CD14-positive monocyte (primary cell): Measurements from ENCODE around the gene TCF19. TPM values are rescaled to one million over a fixed set of nuclear protein-coding genes. Genes with fewer than 3 reads are reported as not detected.

ENCODE experiments used
- DNase-seq, 3 donors: peaks; one replicate each; pipeline ENCODE4 v3.0.0-alpha.2; 2011 to 2022
- H2AFZ ChIP-seq: 2 replicates; pipeline ENCODE4 v1.6.0; 2012; ENCODE audit warnings: mild to moderate bottlenecking, low read depth, low read length, inconsistent platforms; ENCODE audit not compliant: insufficient read depth, poor library complexity, severe bottlenecking
- H3K27ac ChIP-seq, 2 donors: 1 replicate in 1 of 2; 2 replicates in 1 of 2; pipeline ENCODE4 v1.5.1; 2012 to 2013; ENCODE audit warnings: low read length in 2 of 2, control low read depth in 1 of 2, inconsistent platforms in 1 of 2, low read depth in 1 of 2, mild to moderate bottlenecking in 1 of 2
- H3K27me3 ChIP-seq, 2 donors: one replicate each; pipeline versions ENCODE4 v1.6.0 to v1.6.1; 2011 to 2013; ENCODE audit warnings: low read length in 2 of 2; ENCODE audit not compliant: control insufficient read depth in 2 of 2, insufficient read depth in 2 of 2
- H3K36me3 ChIP-seq, 2 donors: replicated peaks in 1 of 2; 1 replicate in 1 of 2; 2 replicates in 1 of 2; pipeline versions ENCODE4 v1.5.1 to v1.6.1; 2012 to 2013; ENCODE audit warnings: low read length in 2 of 2, control low read depth in 1 of 2, inconsistent platforms in 1 of 2, mild to moderate bottlenecking in 1 of 2; ENCODE audit not compliant: insufficient read depth in 2 of 2, control insufficient read depth in 1 of 2
- H3K4me1 ChIP-seq, 2 donors: 1 replicate in 1 of 2; 2 replicates in 1 of 2; pipeline versions ENCODE4 v1.5.1 to v1.6.1; 2012 to 2013; ENCODE audit warnings: low read length in 2 of 2, control low read depth in 1 of 2, inconsistent platforms in 1 of 2, mild to moderate bottlenecking in 1 of 2, moderate library complexity in 1 of 2; ENCODE audit not compliant: insufficient read depth in 2 of 2, control insufficient read depth in 1 of 2
- H3K4me2 ChIP-seq: replicated peaks from 2 replicates; pipeline ENCODE3; 2012; ENCODE audit warnings: low read length, moderate library complexity, mild to moderate bottlenecking; ENCODE audit not compliant: poor library complexity, severe bottlenecking; ENCODE audit errors: extremely low read depth
- H3K4me3 ChIP-seq, 3 experiments: fragments of 200-600 bp in 1 of 3; sonication (generic) in 1 of 3; replicated peaks in 1 of 3; 1 replicate in 2 of 3; 2 replicates in 1 of 3; pipeline ENCODE4 v1.5.1; 2011 to 2013; ENCODE audit warnings: low read length in 3 of 3, mild to moderate bottlenecking in 3 of 3, control low read depth in 2 of 3, low read depth in 2 of 3, inconsistent platforms in 1 of 3, moderate library complexity in 1 of 3
- H3K79me2 ChIP-seq: 2 replicates; pipeline ENCODE4 v1.6.0; 2012; ENCODE audit warnings: mild to moderate bottlenecking, control low read depth, inconsistent platforms, low read length, moderate library complexity; ENCODE audit not compliant: insufficient read depth
- H3K9ac ChIP-seq: 2 replicates; pipeline ENCODE4 v1.6.0; 2017; ENCODE audit warnings: low read length, mild to moderate bottlenecking; ENCODE audit not compliant: insufficient read depth, poor library complexity, severe bottlenecking
- H3K9me3 ChIP-seq, 2 donors: replicated peaks in 1 of 2; 1 replicate in 1 of 2; 2 replicates in 1 of 2; pipeline versions ENCODE4 v1.5.1 to v1.6.1; 2012 to 2013; ENCODE audit warnings: low read length in 2 of 2, control low read depth in 1 of 2; ENCODE audit not compliant: control insufficient read depth in 1 of 2, insufficient read depth in 1 of 2
- H4K20me1 ChIP-seq: 2 replicates; pipeline ENCODE4 v1.6.0; 2012; ENCODE audit warnings: mild to moderate bottlenecking, low read length, control low read depth, moderate library complexity; ENCODE audit not compliant: insufficient read depth
- H3K27ac Mint-ChIP-seq, 7 donors: one replicate each; pipeline ENCODE4 v1.8.0; 2020; ENCODE audit warnings: mild to moderate bottlenecking in 7 of 7, mixed read lengths in 7 of 7, moderate library complexity in 6 of 7, inconsistent platforms in 2 of 7
- H3K27me3 Mint-ChIP-seq, 3 donors: one replicate each; pipeline ENCODE4 v1.8.0; 2021 to 2022; ENCODE audit warnings: low read depth in 3 of 3, mild to moderate bottlenecking in 3 of 3, mixed read lengths in 3 of 3, moderate library complexity in 3 of 3, inconsistent platforms in 1 of 3
- H3K36me3 Mint-ChIP-seq, 2 donors: one replicate each; pipeline ENCODE4 v1.8.0; 2020; ENCODE audit warnings: mixed read lengths in 2 of 2, inconsistent platforms in 1 of 2, mild to moderate bottlenecking in 1 of 2
- H3K4me1 Mint-ChIP-seq: one replicate; pipeline ENCODE4 v1.8.0; 2020; ENCODE audit warnings: mild to moderate bottlenecking, mixed read lengths
- H3K4me3 Mint-ChIP-seq, 2 donors: one replicate each; pipeline ENCODE4 v1.8.0; 2020; ENCODE audit warnings: mild to moderate bottlenecking in 2 of 2, mixed read lengths in 2 of 2, moderate library complexity in 1 of 2
- H3K9me3 Mint-ChIP-seq, 7 donors: one replicate each; pipeline ENCODE4 v1.8.0; 2020 to 2022; ENCODE audit warnings: mixed read lengths in 7 of 7, mild to moderate bottlenecking in 6 of 7, moderate library complexity in 6 of 7, inconsistent platforms in 2 of 7
- WGBS: methylation state at CpG from one replicate; pipeline ENCODE4 v1.1.5; 2013; ENCODE audit warnings: missing lambda C conversion rate; ENCODE audit not compliant: insufficient coverage; 5-methylcytosine and 5-hydroxymethylcytosine counted together
- intact Hi-C, 2 donors: fragments of 100-400 bp; cut with micrococcal nuclease; formaldehyde crosslinking; loops; one replicate each; pipeline versions ENCODE4 v1.15.0 to v1.15.1; 2023
- polyA plus RNA-seq, 3 donors: library from polyadenylated mRNA; depleted of rRNA in 1 of 3; unstranded in 2 of 3; stranded (reverse) in 1 of 3; fragments of 300-500 nt in 2 of 3; fragments of >200 nt in 1 of 3; fragmentation: Illumina TruSeq in 2 of 3; gene quantifications; 1 replicate in 2 of 3; 2 replicates in 1 of 3; pipeline ENCODE4 v1.2.3, GENCODE V29; 2012 to 2021
- TF ChIP-seq, protein P1 (sequence below): fragments of 200-600 bp; IDR thresholded peaks from one replicate; pipeline ENCODE4 v1.8.0; 2022; ENCODE audit warnings: antibody characterized with exemption, mild to moderate bottlenecking

TCF19 gene
- polyA plus RNA-seq, 3 donors, result 0.75 to 1.1 (median 0.80) TPM

- Histone ChIP-seq H3K9ac (no peak overlapping the region), H2AFZ (peak overlapping the region; percentile 52), H3K27ac (no peak overlapping the region), H3K27me3 (peaks cover 0 to under 1% of the 10 kb centered on the region in 2 donors), H3K4me2 (no peak overlapping the region), H4K20me1 (no peaks in the 10 kb centered on the region), H3K36me3 (no peaks in the 10 kb centered on the region), H3K4me1 (peaks cover 5 to 19% of the 10 kb centered on the region in 2 donors), H3K79me2 (no peaks in the 10 kb centered on the region), H3K4me3 (no peak overlapping the region), H3K9me3 (no peaks in the 10 kb centered on the region)
- peak in 1 of 3 donors; percentile 16 for DNase-seq
- intact Hi-C loops, result no loop called here
- TF ChIP-seq, protein P1, sequence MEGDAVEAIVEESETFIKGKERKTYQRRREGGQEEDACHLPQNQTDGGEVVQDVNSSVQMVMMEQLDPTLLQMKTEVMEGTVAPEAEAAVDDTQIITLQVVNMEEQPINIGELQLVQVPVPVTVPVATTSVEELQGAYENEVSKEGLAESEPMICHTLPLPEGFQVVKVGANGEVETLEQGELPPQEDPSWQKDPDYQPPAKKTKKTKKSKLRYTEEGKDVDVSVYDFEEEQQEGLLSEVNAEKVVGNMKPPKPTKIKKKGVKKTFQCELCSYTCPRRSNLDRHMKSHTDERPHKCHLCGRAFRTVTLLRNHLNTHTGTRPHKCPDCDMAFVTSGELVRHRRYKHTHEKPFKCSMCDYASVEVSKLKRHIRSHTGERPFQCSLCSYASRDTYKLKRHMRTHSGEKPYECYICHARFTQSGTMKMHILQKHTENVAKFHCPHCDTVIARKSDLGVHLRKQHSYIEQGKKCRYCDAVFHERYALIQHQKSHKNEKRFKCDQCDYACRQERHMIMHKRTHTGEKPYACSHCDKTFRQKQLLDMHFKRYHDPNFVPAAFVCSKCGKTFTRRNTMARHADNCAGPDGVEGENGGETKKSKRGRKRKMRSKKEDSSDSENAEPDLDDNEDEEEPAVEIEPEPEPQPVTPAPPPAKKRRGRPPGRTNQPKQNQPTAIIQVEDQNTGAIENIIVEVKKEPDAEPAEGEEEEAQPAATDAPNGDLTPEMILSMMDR, result no peak
- Mint-ChIP-seq H3K36me3 (no peaks in the 10 kb centered on the region), H3K4me3 (peak overlapping the region in 1 of 2 donors; percentile 1), H3K9me3 (peaks cover 0 to 2% (median 0%) of the 10 kb centered on the region in 7 donors), H3K27ac (peak overlapping the region; percentile 7 to 79 (median 72)), H3K27me3 (peaks cover 13 to 15% (median 14%) of the 10 kb centered on the region in 3 donors), H3K4me1 (peaks cover 20% of the 10 kb centered on the region)
- 23% methylated on average over 8 of the region's 9 CpGs for WGBS
Measured at GRCh38 chr6:31114970-31115849, 43.2 kb upstream of the TCF19 start.

DNA sequence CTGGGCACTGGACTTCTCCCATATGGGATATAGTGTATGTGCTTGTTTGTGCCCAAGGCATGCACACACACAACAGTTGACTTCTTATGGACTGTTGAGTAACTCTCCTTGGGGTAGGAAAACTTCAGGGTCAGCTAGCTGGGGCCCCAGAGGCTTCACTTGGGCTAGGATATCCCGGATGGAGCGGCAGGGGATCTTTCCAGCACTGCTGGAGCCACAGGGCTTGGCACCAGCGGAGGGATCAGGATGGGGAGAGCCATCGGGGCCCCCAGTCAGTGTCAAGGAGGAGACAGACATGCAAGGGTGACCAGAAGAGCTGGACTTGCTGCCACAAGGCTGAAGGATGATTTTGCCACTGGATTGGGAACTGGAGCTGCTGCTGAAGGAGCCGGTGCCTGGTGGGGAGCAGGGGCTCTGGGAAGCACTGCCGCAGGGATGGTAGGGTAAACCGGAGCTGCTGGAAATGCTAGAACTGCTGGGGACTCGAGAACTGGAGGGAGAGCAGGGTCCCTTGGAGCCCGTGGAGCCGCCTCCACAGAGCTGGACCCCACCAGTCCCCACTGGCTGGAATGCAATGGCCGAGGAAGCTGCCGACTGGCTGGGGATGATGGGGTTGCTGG lies 42.3 kb upstream of the TCF19 start:
- no peaks in the 10 kb centered on the region for H3K36me3 Mint-ChIP-seq
- peaks cover 9 to 15% (median 12%) of the 10 kb centered on the region in 3 donors for H3K27me3 Mint-ChIP-seq
- peaks cover 20% of the 10 kb centered on the region for H3K4me1 Mint-ChIP-seq
- TF ChIP-seq, protein P1, result no peak
- DNase-seq, result no peak
- no peak overlapping the region for H3K4me3 Mint-ChIP-seq
- H3K27ac ChIP-seq, result no peak overlapping the region
- WGBS, result 100% methylated on average over 10 of the region's 12 CpGs
- H3K9me3 ChIP-seq, result no peaks in the 10 kb centered on the region
- H3K4me3 ChIP-seq, result no peak overlapping the region
- H3K4me1 ChIP-seq, result peaks cover 5 to 19% of the 10 kb centered on the region in 2 donors
- intact Hi-C loops, result no loop called here
- H3K79me2 ChIP-seq, result no peaks in the 10 kb centered on the region
- H3K36me3 ChIP-seq, result no peaks in the 10 kb centered on the region
- H2AFZ ChIP-seq, result peak overlapping the region; percentile 52
- peaks cover 0 to 2% (median 0%) of the 10 kb centered on the region in 7 donors for H3K9me3 Mint-ChIP-seq
- no peaks in the 10 kb centered on the region for H3K27me3 ChIP-seq
- peak overlapping the region in 3 of 7 donors; percentile 73 to 79 (median 74) for H3K27ac Mint-ChIP-seq
- H4K20me1 ChIP-seq, result no peaks in the 10 kb centered on the region
- no peak overlapping the region for H3K9ac ChIP-seq
- no peak overlapping the region for H3K4me2 ChIP-seq
